GM12873 (cell line): ENCODE measurements around the gene COL4A2.

Experiments used
- CTCF ChIP-seq: IDR thresholded peaks from 2 replicates; pipeline ENCODE4 v1.5.1; 2012; ENCODE audit warnings: low read depth, mild to moderate bottlenecking, moderate library complexity, low read length, control low read depth; ENCODE audit not compliant: insufficient read depth; ENCODE audit errors: missing control alignments

Gene COL4A2

DNA sequence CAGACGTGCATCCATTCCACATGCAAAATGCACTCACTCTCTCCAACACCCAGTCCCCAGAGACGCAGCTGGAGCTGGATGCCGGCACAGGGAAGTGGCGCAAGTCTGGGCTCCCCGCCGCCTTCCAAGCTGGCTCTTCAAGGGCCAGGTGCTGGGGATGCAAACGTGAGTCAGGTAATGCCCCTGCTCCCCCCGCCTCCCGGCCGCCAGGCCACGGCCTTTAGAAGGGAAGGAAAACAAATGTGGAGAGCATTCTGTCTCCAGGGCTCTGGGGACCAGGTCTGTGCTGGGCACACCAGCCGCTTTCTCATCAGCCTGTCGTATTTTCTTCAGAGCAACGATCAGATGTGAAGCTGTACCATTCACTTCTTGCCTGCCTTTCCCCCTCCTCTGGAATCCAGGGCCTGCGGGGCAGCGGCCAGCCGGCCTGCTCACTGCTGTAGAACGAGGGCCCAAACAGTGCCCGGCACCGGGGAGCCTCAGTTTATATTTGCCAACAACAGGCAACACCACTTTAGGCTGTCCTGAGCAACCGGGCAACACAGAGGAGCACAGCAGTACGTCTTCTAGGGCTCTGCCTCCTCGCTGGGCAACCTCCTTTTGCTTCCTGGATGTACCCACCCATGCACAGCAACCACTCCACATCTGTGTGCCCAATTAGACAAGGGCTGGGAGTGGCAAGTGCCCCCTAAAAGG, 250.7 kb downstream of the COL4A2 start:
- TF ChIP-seq CTCF = no peak

GRCh38 chr13:110559429-110559943, 252.4 kb downstream of the COL4A2 start:
- no peak for TF ChIP-seq CTCF

DNA sequence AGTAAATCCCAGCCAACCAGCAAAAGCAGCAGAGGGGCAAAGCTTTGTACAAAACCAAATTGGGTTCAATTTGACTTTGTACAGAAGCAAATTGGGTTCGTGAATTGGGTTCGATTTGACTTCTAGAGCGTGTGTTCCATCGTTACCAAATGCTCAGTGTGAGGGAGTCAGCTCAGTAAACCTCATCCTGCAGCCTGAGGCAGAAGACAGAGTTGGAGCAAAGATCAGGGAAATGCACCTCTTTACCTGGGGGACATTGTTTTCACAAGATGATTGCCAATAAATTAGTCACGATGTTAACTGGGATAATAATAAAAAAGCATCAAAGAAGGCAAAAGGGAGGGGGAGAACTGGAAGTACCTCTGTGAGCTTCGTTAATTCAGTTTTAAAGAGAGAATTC, 252.9 kb downstream of the COL4A2 start:
- no peak for TF ChIP-seq CTCF

- no peak for TF ChIP-seq CTCF
These were observed 253.7 kb downstream of the COL4A2 start for GRCh38 chr13:110560601-110561343.

- TF ChIP-seq CTCF = no peak
These were observed 254.4 kb downstream of the COL4A2 start, which contains the start of gene RAB20 for GRCh38 chr13:110561344-110562035. RAB20 (minus strand) TSS chr13:110561722; CDS start chr13:110561519, 203 bp downstream.

DNA sequence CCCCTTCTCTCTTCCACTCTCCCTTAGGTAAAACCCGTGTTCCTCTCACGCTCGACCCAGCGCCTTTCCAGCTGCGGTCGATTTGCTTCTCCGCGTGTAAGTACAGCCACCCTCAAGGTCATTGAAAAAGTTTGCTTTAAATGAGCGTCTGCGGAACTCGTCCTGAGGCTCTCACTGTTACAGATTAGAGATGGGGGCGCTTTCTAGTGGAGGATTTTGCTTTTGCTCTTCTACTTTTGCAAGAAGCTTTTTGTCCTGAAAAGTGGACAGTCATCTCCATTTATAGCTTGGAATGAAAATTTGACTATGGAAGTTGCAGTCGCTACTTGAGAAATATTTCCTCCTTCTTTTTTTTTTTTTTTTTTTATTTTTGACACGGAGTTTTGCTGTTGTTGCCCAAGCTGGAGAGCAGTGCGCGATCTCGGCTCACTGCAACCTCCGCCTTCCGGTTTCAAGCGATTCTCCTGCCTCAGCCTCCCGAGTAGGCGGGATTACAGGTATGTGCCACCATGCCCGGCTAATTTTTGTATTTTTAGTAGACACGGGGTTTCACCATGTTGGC, 255.0 kb downstream of the COL4A2 start:
- no peak for TF ChIP-seq CTCF
